Measurements from ENCODE around the gene RABL6. TPM values are rescaled to one million over a fixed set of nuclear protein-coding genes. Genes with fewer than 3 reads are reported as not detected.
A peak's percentile ranks its signal among the peaks of the same experiment; 100 is the strongest.
"Not testable (repeated sequence)": the region's sequence is repeated elsewhere in the genome, so short reads cannot be mapped to it uniquely, and the experiment has no call there.

Gene RABL6
- total RNA-seq, 1 experiment from 2014 or later, result 30.0 TPM

GRCh38 chr9:136857166-136857565, 49.4 kb downstream of the RABL6 start:
- no peak for DNase-seq (ENCODE audit: low read depth)

GRCh38 chr9:136857581-136858412, 50.0 kb downstream of the RABL6 start:
- DNase-seq (ENCODE audit: low read depth), result no peak

GRCh38 chr9:136858452-136858843, 50.7 kb downstream of the RABL6 start:
- DNase-seq (ENCODE audit: low read depth), result no peak

GRCh38 chr9:136858844-136859757, 51.4 kb downstream of the RABL6 start:
- DNase-seq (ENCODE audit: low read depth), result peak; percentile 60

GRCh38 chr9:136860529-136860928, 52.8 kb downstream of the RABL6 start:
- no peak for DNase-seq (ENCODE audit: low read depth)

GRCh38 chr9:136860933-136861873, 53.5 kb downstream of the RABL6 start:
- no peak for DNase-seq (ENCODE audit: low read depth)

GRCh38 chr9:136861874-136862457, 54.2 kb downstream of the RABL6 start:
- DNase-seq (ENCODE audit: low read depth), result no peak

- no peak for DNase-seq (ENCODE audit: low read depth)
Observed at GRCh38 chr9:136862849-136863622, 55.3 kb downstream of the RABL6 start.

GRCh38 chr9:136863623-136864273, 56.0 kb downstream of the RABL6 start:
- DNase-seq (ENCODE audit: low read depth), result no peak

GRCh38 chr9:136865041-136865767, 57.5 kb downstream of the RABL6 start:
- DNase-seq (ENCODE audit: low read depth), result no peak

- no peak for DNase-seq (ENCODE audit: low read depth)
Observed at GRCh38 chr9:136865768-136866103, 58.0 kb downstream of the RABL6 start.

- not testable (repeated sequence) for DNase-seq (ENCODE audit: low read depth)
Observed at GRCh38 chr9:136866898-136867421, 59.2 kb downstream of the RABL6 start.

GRCh38 chr9:136867480-136867879, 59.7 kb downstream of the RABL6 start:
- no peak for DNase-seq (ENCODE audit: low read depth)

- DNase-seq (ENCODE audit: low read depth), result no peak
Observed at GRCh38 chr9:136867917-136868316, 60.2 kb downstream of the RABL6 start.

GRCh38 chr9:136868644-136869043, 60.9 kb downstream of the RABL6 start:
- DNase-seq (ENCODE audit: low read depth), result no peak

GRCh38 chr9:136869611-136870010, 61.9 kb downstream of the RABL6 start:
- not testable (repeated sequence) for DNase-seq (ENCODE audit: low read depth)

GRCh38 chr9:136875155-136875554, 67.4 kb downstream of the RABL6 start:
- no peak for DNase-seq (ENCODE audit: low read depth)

- no peak for DNase-seq (ENCODE audit: low read depth)
Observed at GRCh38 chr9:136876476-136876875, 68.7 kb downstream of the RABL6 start.

- DNase-seq (ENCODE audit: low read depth), result no peak
Observed at GRCh38 chr9:136880651-136881050, 72.9 kb downstream of the RABL6 start.

Data from RPMI7951 (cell line).